ENCODE data around the gene IL16. TPM values are rescaled to one million over a fixed set of nuclear protein-coding genes. Genes with fewer than 3 reads are reported as not detected.
"Not testable (repeated sequence)": the region's sequence is repeated elsewhere in the genome, so short reads cannot be mapped to it uniquely, and the experiment has no call there.

Gene IL16
- total RNA-seq, 4 donors from 2014 or later: 4.9 to 11.5 (median 8.4) TPM

DNA sequence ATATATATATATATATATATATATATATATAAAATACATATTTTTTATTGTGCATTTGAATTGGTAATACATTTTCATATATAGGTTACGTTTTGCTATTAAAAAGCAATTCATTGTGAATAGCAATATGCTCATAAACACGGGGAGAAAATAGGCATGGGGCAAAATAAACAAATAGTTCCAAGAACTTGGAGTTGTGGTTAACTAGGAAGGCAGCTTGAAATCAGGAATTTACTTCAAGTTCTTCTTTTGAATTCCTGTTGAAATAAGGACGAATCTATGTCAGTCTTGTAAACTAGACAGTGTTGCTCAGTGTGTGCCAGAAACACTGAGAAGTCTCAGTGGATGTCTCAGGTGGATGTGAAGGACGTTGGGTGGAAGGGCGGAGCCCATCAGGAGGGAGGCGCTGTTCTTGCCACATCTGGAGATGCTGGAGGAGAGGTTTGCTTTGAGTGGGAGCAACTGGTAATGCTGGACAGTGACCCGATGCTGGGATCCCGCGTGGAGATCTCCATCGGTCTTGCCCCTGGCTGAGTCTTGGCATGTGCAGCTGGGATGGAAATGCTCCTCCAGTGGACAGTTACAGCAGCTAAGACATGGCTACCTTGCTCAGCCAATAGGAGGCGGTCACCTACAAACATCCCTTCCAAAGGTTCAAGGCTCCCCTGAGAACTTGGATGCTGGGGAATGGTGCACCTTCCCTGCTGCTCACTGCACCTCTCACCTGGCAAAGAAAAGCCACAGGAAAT, 2.5 kb downstream of the IL16 start:
- WGBS, 2 donors: 69 to 79% methylated on average over 10 of the region's 11 CpGs
- H3K9me3 ChIP-seq: no peaks in the 10 kb centered on the region
- peaks cover 9 to 16% of the 10 kb centered on the region in 2 donors for H3K4me1 ChIP-seq
- intact Hi-C loops (cut with DNase I): no loop called here
- H3K27me3 ChIP-seq: no peaks in the 10 kb centered on the region
- no peak for DNase-seq
- H3K4me3 ChIP-seq (replicated peaks in 1 of 3): no peak overlapping the region
- no peak overlapping the region for H3K27ac ChIP-seq
- TF ChIP-seq CTCF (IDR thresholded peaks at IDR 0.05) (no peak), POLR2A (IDR thresholded peaks at IDR 0.05) (no peak)
- H3K36me3 ChIP-seq: no peaks in the 10 kb centered on the region

DNA sequence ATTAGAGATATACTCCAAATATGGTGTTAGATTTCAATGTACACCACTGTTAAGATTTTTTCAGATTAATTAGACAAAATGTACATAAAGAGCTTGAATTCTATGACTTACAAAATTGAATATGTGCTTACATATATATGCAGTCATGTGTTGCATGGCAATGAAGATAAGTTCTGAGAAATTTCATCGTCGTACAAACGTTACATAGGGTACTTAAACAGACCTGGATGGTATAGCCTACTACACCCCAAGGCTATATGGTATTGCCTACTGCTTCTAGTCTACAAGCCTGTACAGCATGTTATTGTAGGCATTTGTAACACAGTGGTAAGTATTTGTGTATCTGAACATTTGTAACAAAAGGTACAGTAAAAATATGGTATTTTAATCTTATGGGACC, 9.3 kb downstream of the IL16 start:
- no peaks in the 10 kb centered on the region for H3K4me1 ChIP-seq
- no peak for DNase-seq
- H3K9me3 ChIP-seq: no peaks in the 10 kb centered on the region
- no peak overlapping the region for H3K4me3 ChIP-seq (replicated peaks in 1 of 3)
- no peaks in the 10 kb centered on the region for H3K36me3 ChIP-seq
- TF ChIP-seq CTCF (IDR thresholded peaks at IDR 0.05) (no peak), POLR2A (IDR thresholded peaks at IDR 0.05) (no peak)
- no peak overlapping the region for H3K27ac ChIP-seq
- 89 to 94% methylated on average over 3 of the region's 3 CpGs for WGBS, 2 donors
- H3K27me3 ChIP-seq: no peaks in the 10 kb centered on the region
- intact Hi-C loops (cut with DNase I): no loop called here

GRCh38 chr15:81207987-81208386, 11.3 kb downstream of the IL16 start:
- DNase-seq; H3K27ac ChIP-seq; H3K36me3 ChIP-seq; H3K27me3 ChIP-seq; intact Hi-C loops (cut with DNase I); H3K9me3 ChIP-seq; H3K4me1 ChIP-seq; H3K4me3 ChIP-seq (replicated peaks in 1 of 3): not testable (repeated sequence)
- WGBS, 2 donors: 90 to 94% methylated on average over 1 of the region's 1 CpG

- H3K4me1 ChIP-seq: no peaks in the 10 kb centered on the region
- intact Hi-C loops (cut with DNase I): no loop called here
- H3K36me3 ChIP-seq: no peaks in the 10 kb centered on the region
- H3K9me3 ChIP-seq: no peaks in the 10 kb centered on the region
- DNase-seq: no peak
- TF ChIP-seq POLR2A (IDR thresholded peaks at IDR 0.05) (no peak), CTCF (IDR thresholded peaks at IDR 0.05) (no peak)
- 72 to 82% methylated on average over 5 of the region's 5 CpGs for WGBS, 2 donors
- H3K4me3 ChIP-seq (replicated peaks in 1 of 3): no peak overlapping the region
- no peak overlapping the region for H3K27ac ChIP-seq
- no peaks in the 10 kb centered on the region for H3K27me3 ChIP-seq
Observed at GRCh38 chr15:81209635-81210034, 13.0 kb downstream of the IL16 start.

DNA sequence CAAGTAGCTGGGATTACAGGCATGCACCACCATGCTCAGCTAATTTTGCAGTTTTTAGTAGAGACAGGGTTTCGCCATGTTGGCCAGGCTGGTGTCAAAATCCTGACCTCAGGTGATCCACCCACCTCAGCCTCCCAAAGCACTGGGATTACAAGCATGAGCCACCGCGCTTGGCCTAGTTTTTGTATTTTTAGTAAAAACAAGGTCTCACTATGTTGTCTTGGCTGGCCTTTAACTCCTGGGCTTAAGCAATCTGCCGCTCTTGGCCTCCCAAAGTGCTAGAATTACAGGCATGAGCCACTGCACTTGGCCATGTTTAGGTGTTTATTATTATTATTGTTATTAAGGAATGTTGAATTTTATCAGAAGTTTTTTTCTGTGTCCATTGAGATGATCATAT, 14.7 kb downstream of the IL16 start:
- peak in 1 of 2 donors; percentile 9 for DNase-seq
- Histone ChIP-seq H3K36me3 (no peaks in the 10 kb centered on the region), H3K4me1 (no peaks in the 10 kb centered on the region), H3K9me3 (no peaks in the 10 kb centered on the region), H3K27ac (no peak overlapping the region), H3K4me3 (replicated peaks in 1 of 3) (no peak overlapping the region), H3K27me3 (no peaks in the 10 kb centered on the region)
- intact Hi-C loops (cut with DNase I): no loop called here
- 80 to 87% methylated on average over 4 of the region's 4 CpGs for WGBS, 2 donors
- TF ChIP-seq CTCF (IDR thresholded peaks at IDR 0.05): no peak
